GM12878 (cell line): ENCODE results near the gene TRIB2. TPM values are rescaled to one million over a fixed set of nuclear protein-coding genes. Genes with fewer than 3 reads are reported as not detected.

Experiments
- ATAC-seq: fragments of 200-7000 bp; cut with Tn5 transposase; 3 replicates; pipeline ENCODE4 v1.9.1; 2020; ENCODE audit warnings: mild to moderate bottlenecking, moderate library complexity
- BruUV-seq: library from RNA; stranded (reverse); fragments of 400-500 nt; replicated peaks from 2 replicates; lab custom pipeline; 2021; lab: Mats Ljungman, UMichigan
- CTCF ChIA-PET: fragments of 300-600 bp; sonication (Branson Sonifier 250); formaldehyde crosslinking; extraction: SDS; loops from one replicate; lab custom pipeline; 2021; ENCODE audit warnings: inconsistent platforms; lab: Yijun Ruan, JAX
- POLR2A ChIA-PET: fragments of 350-600 bp; formaldehyde crosslinking; extraction: SDS; loops from one replicate; lab custom pipeline; 2021; ENCODE audit warnings: inconsistent platforms; lab: Charles Lee
- RAD21 ChIA-PET: fragments of 300-600 bp; sonication (Branson Sonifier 250); formaldehyde crosslinking; loops from one replicate; lab custom pipeline; 2023; ENCODE audit warnings: antibody characterized with exemption; ENCODE audit not compliant: unreplicated experiment; lab: Charles Lee
- SMC1A ChIA-PET: fragments of 300-600 bp; sonication (Branson Sonifier 250); formaldehyde crosslinking; loops from one replicate; lab custom pipeline; 2023; ENCODE audit not compliant: unreplicated experiment, uncharacterized antibody; lab: Charles Lee
- DNase-seq: peaks from one replicate; pipeline ENCODE4 v3.0.0-alpha.2; 2011; ENCODE audit warnings: low read depth, low spot score
- FAIRE-seq: peaks from 3 replicates; lab custom pipeline; 2011; peaks lifted over from hg19 to GRCh38; lab: Jason Lieb, UNC
- H2AFZ ChIP-seq: 2 replicates; pipeline ENCODE4 v1.6.0; 2011; ENCODE audit warnings: low read depth, low read length, control low read depth; ENCODE audit not compliant: control insufficient read depth
- H3K27ac ChIP-seq: 2 replicates; pipeline ENCODE4 v1.5.1; 2011; ENCODE audit warnings: control low read depth; ENCODE audit not compliant: control insufficient read depth, insufficient read depth
- H3K27me3 ChIP-seq, 2 experiments: replicated peaks in 1 of 2; 2 replicates each; pipeline versions ENCODE4 v1.6.0 to v1.6.1; 2011; ENCODE audit warnings: low read length in 1 of 2; ENCODE audit not compliant: control insufficient read depth in 2 of 2, insufficient read depth in 2 of 2
- H3K36me3 ChIP-seq, 2 experiments: 2 replicates each; pipeline ENCODE4 v1.5.1; 2011; ENCODE audit warnings: low read length in 1 of 2; ENCODE audit not compliant: control insufficient read depth in 2 of 2, insufficient read depth in 2 of 2
- H3K4me1 ChIP-seq: 2 replicates; pipeline ENCODE4 v1.6.1; 2011; ENCODE audit warnings: mild to moderate bottlenecking, low read length, moderate library complexity, mixed read lengths; ENCODE audit not compliant: control insufficient read depth, insufficient read depth
- H3K4me2 ChIP-seq: 2 replicates; pipeline ENCODE4 v1.6.0; 2011; ENCODE audit warnings: control low read depth; ENCODE audit not compliant: control insufficient read depth, insufficient read depth
- H3K4me3 ChIP-seq: fragments of 200-600 bp; sonication (generic); 2 replicates; pipeline ENCODE4 v1.5.1; 2016
- H3K79me2 ChIP-seq: 2 replicates; pipeline ENCODE4 v1.6.0; 2011; ENCODE audit warnings: low read length; ENCODE audit not compliant: control insufficient read depth, insufficient read depth
- H3K9ac ChIP-seq: 2 replicates; pipeline ENCODE4 v1.8.0; 2011; ENCODE audit warnings: low read length, control low read depth, mixed read lengths; ENCODE audit not compliant: control insufficient read depth, insufficient read depth
- H3K9me3 ChIP-seq: replicated peaks from 3 replicates; pipeline ENCODE4 v1.5.1; 2011; ENCODE audit warnings: mild to moderate bottlenecking, low read length; ENCODE audit not compliant: control insufficient read depth, insufficient read depth
- H4K20me1 ChIP-seq: 2 replicates; pipeline ENCODE4 v1.6.0; 2011; ENCODE audit not compliant: control insufficient read depth, insufficient read depth
- CEBPB ChIP-seq, 2 experiments: fragments of 150-350 bp in 1 of 2; IDR thresholded peaks; 2 replicates each; pipeline ENCODE4 v1.6.1; 2012 to 2014; ENCODE audit warnings: low read depth in 2 of 2, low read length in 2 of 2, borderline replicate concordance in 1 of 2, inconsistent platforms in 1 of 2
- EZH2 ChIP-seq: IDR thresholded peaks from 2 replicates; pipeline ENCODE4 v1.6.1; 2012; ENCODE audit warnings: low read depth, mild to moderate bottlenecking, control low read depth, inconsistent platforms, low read length, borderline replicate concordance; ENCODE audit not compliant: control insufficient read depth
- GABPA ChIP-seq: IDR thresholded peaks from 2 replicates; pipeline ENCODE4 v1.6.1; 2014; ENCODE audit warnings: antibody characterized with exemption, low read depth, mild to moderate bottlenecking, inconsistent platforms
- HDAC6 ChIP-seq: fragments of 200-600 bp; sonication (generic); IDR thresholded peaks from one replicate; pipeline ENCODE4 v1.8.0; 2017; ENCODE audit warnings: antibody characterized with exemption; ENCODE audit not compliant: unreplicated experiment
- JUNB ChIP-seq: IDR thresholded peaks from 2 replicates; pipeline ENCODE4 v1.6.1; 2016; ENCODE audit warnings: antibody characterized with exemption, mild to moderate bottlenecking
- NR2C2 ChIP-seq: IDR thresholded peaks from 2 replicates; pipeline ENCODE4 v1.6.1; 2011; ENCODE audit warnings: borderline replicate concordance, low read depth; ENCODE audit not compliant: control insufficient read depth, insufficient read length
- POU2F2 ChIP-seq: IDR thresholded peaks from 3 replicates; pipeline ENCODE4 v1.6.1; 2011; ENCODE audit warnings: low read depth, mild to moderate bottlenecking, low read length, borderline replicate concordance
- SMAD1 ChIP-seq: fragments of 450-650 bp; IDR thresholded peaks from 2 replicates; pipeline ENCODE4 v1.6.1; 2018; ENCODE audit warnings: mild to moderate bottlenecking, low read depth; ENCODE audit not compliant: partially characterized antibody
- SP1 ChIP-seq: IDR thresholded peaks from one replicate; pipeline ENCODE4 v1.6.1; 2011; ENCODE audit warnings: low read depth, low read length
- STAT1 ChIP-seq: fragments of 450-650 bp; conservative IDR thresholded peaks from 2 replicates; pipeline ENCODE4 v1.6.1; 2014; ENCODE audit warnings: antibody characterized with exemption, mild to moderate bottlenecking
- WRNIP1 ChIP-seq: IDR thresholded peaks from 2 replicates; pipeline ENCODE4 v1.6.1; 2011; ENCODE audit warnings: low read depth, low read length, improper control_type of control experiment, borderline replicate concordance
- WGBS: methylation state at CpG from one replicate; pipeline ENCODE4 v1.1.6; 2016; ENCODE audit warnings: low lambda C conversion rate; ENCODE audit not compliant: insufficient replicate concordance, insufficient coverage; ENCODE audit errors: missing lambda C conversion rate; 5-methylcytosine and 5-hydroxymethylcytosine counted together
- in situ Hi-C: fragments of 300-500 bp; cut with MboI; formaldehyde crosslinking; loops from 9 replicates; pipeline ENCODE4 v1.14.3; 2018; ENCODE audit warnings: mixed read lengths
- intact Hi-C: fragments of 100-400 bp; cut with micrococcal nuclease; formaldehyde crosslinking; loops from one replicate; pipeline ENCODE4 v1.14.2; 2022; ENCODE audit not compliant: unreplicated experiment
- polyA plus RNA-seq, 11 experiments: library from polyadenylated mRNA; depleted of rRNA in 4 of 11; unstranded in 6 of 11; stranded (reverse) in 5 of 11; fragments of >200 nt; fragmentation: Nextera tagmentation in 4 of 11; fragmentation: Illumina TruSeq in 1 of 11; extraction: Ambion mirVana in 4 of 11; extraction: Trizol in 1 of 11; gene quantifications; 1 replicate in 1 of 11; 2 replicates in 10 of 11; pipeline versions ENCODE4 v1.2.1 to v1.2.3, GENCODE V29; 2011 to 2016; ENCODE audit warnings: inconsistent platforms in 2 of 11, missing spikeins in 2 of 11, low read depth in 1 of 11
- total RNA-seq, 4 experiments: library from RNA; depleted of rRNA in 3 of 4; stranded (reverse); fragments of >200 nt in 3 of 4; fragmentation: Illumina TruSeq in 1 of 4; extraction: Trizol in 1 of 4; gene quantifications; 2 replicates each; pipeline versions ENCODE4 v1.2.1 to v1.2.3, GENCODE V29; 2013 to 2021
- TF ChIP-seq, protein P1 (sequence below): fragments of 450-650 bp; IDR thresholded peaks from 2 replicates; pipeline ENCODE4 v1.6.1; 2017; ENCODE audit warnings: low read depth, mild to moderate bottlenecking, moderate library complexity
- TF ChIP-seq, protein P2 (sequence below): fragments of 450-650 bp; IDR thresholded peaks from 2 replicates; pipeline ENCODE4 v1.6.1; 2014; ENCODE audit warnings: mild to moderate bottlenecking
- TF ChIP-seq, protein P3 (sequence below): IDR thresholded peaks from 2 replicates; pipeline ENCODE4 v1.6.1; 2011; ENCODE audit warnings: borderline replicate concordance, low read depth, mild to moderate bottlenecking, moderate library complexity, mixed read lengths, low read length; ENCODE audit not compliant: insufficient read depth; ENCODE audit errors: extremely low read length
- TF ChIP-seq, protein P4 (sequence below): fragments of 450-650 bp; IDR thresholded peaks from 2 replicates; pipeline ENCODE4 v1.6.1; 2017; ENCODE audit warnings: antibody characterized with exemption, mild to moderate bottlenecking, moderate library complexity

The TRIB2 gene
- total and polyA plus RNA-seq, 10 of the 15 experiments (the other 5 are each of a cell fraction or from before 2014, with no cell fraction given), result 1.6 to 9.2 (median 5.2) TPM

DNA sequence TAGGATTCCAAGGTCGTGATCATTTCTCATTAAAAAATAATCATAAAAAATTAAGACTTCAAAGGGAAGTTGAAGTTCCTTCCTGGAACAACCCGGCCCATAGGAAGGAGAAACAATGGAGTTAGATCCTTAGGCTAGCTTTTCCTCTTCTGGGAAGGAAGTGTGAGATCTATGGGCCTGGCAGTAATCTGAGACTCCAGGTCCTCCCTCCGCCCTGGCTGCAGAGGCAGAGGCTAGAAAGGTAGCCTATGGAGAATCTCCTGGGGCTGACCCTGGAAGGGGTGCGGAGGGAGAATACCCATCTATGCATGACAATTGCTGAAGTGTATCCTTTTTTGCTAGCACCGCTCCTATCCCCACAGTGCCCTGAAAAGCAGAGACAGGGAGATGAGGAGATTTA is 37.9 kb downstream of the TRIB2 start:
- POLR2A ChIA-PET, result no interaction called here
- SMC1A ChIA-PET, result interaction anchor here (1.8 kb wide), 1 partner anchor 38 kb away, joined by 5 read pairs; the partner anchor contains the start of gene TRIB2
- 35% methylated on average over 5 of the region's 5 CpGs for WGBS
- Histone ChIP-seq H3K36me3 (no peaks in the 10 kb centered on the region), H3K9ac (no peak overlapping the region), H3K4me2 (no peak overlapping the region), H3K4me3 (no peak overlapping the region), H3K4me1 (no peaks in the 10 kb centered on the region), H3K79me2 (no peaks in the 10 kb centered on the region), H3K27ac (no peak overlapping the region), H3K27me3 (peaks cover 0 to 4% of the 10 kb centered on the region in 2 experiments; a peak in 2 of 4 replicates), H2AFZ (no peak overlapping the region), H4K20me1 (no peaks in the 10 kb centered on the region), H3K9me3 (no peaks in the 10 kb centered on the region)
- FAIRE-seq (no peak), DNase-seq (no peak), ATAC-seq (no peak)
- RAD21 ChIA-PET, result no interaction called here
- intact Hi-C loops, result no loop called here
- BruUV-seq, result no TSS peak
- in situ Hi-C loops, result no loop called here
- CTCF ChIA-PET, result interaction anchor here (1.6 kb wide), 1 partner anchor 176 kb away, joined by 5 read pairs; no protein-coding TSS in a partner anchor
- TF ChIP-seq SP1 (no peak), CEBPB (IDR thresholded peaks at IDR 0.05; ENCODE audit: borderline replicate concordance in 1 of 2, low read depth in 2 of 2, low read length in 2 of 2) (no peak), SMAD1 (no peak), NR2C2 (no peak), STAT1 (no peak), EZH2 (no peak), JUNB (no peak), HDAC6 (no peak), GABPA (no peak), WRNIP1 (no peak), POU2F2 (no peak)
- TF ChIP-seq, protein P1, sequence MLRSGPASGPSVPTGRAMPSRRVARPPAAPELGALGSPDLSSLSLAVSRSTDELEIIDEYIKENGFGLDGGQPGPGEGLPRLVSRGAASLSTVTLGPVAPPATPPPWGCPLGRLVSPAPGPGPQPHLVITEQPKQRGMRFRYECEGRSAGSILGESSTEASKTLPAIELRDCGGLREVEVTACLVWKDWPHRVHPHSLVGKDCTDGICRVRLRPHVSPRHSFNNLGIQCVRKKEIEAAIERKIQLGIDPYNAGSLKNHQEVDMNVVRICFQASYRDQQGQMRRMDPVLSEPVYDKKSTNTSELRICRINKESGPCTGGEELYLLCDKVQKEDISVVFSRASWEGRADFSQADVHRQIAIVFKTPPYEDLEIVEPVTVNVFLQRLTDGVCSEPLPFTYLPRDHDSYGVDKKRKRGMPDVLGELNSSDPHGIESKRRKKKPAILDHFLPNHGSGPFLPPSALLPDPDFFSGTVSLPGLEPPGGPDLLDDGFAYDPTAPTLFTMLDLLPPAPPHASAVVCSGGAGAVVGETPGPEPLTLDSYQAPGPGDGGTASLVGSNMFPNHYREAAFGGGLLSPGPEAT, result no peak
- TF ChIP-seq, protein P2, sequence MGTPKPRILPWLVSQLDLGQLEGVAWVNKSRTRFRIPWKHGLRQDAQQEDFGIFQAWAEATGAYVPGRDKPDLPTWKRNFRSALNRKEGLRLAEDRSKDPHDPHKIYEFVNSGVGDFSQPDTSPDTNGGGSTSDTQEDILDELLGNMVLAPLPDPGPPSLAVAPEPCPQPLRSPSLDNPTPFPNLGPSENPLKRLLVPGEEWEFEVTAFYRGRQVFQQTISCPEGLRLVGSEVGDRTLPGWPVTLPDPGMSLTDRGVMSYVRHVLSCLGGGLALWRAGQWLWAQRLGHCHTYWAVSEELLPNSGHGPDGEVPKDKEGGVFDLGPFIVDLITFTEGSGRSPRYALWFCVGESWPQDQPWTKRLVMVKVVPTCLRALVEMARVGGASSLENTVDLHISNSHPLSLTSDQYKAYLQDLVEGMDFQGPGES, result no peak
- TF ChIP-seq, protein P3, sequence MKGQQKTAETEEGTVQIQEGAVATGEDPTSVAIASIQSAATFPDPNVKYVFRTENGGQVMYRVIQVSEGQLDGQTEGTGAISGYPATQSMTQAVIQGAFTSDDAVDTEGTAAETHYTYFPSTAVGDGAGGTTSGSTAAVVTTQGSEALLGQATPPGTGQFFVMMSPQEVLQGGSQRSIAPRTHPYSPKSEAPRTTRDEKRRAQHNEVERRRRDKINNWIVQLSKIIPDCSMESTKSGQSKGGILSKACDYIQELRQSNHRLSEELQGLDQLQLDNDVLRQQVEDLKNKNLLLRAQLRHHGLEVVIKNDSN, result no peak
- TF ChIP-seq, protein P4, sequence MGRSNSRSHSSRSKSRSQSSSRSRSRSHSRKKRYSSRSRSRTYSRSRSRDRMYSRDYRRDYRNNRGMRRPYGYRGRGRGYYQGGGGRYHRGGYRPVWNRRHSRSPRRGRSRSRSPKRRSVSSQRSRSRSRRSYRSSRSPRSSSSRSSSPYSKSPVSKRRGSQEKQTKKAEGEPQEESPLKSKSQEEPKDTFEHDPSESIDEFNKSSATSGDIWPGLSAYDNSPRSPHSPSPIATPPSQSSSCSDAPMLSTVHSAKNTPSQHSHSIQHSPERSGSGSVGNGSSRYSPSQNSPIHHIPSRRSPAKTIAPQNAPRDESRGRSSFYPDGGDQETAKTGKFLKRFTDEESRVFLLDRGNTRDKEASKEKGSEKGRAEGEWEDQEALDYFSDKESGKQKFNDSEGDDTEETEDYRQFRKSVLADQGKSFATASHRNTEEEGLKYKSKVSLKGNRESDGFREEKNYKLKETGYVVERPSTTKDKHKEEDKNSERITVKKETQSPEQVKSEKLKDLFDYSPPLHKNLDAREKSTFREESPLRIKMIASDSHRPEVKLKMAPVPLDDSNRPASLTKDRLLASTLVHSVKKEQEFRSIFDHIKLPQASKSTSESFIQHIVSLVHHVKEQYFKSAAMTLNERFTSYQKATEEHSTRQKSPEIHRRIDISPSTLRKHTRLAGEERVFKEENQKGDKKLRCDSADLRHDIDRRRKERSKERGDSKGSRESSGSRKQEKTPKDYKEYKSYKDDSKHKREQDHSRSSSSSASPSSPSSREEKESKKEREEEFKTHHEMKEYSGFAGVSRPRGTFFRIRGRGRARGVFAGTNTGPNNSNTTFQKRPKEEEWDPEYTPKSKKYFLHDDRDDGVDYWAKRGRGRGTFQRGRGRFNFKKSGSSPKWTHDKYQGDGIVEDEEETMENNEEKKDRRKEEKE, result no peak
